NCI-H2227 (cell line): ENCODE measurements around the gene QKI.

Source experiments
- DNase-seq: peaks from one replicate; lab custom pipeline; 2025; ENCODE audit not compliant: unreplicated experiment; lab: John Stamatoyannopoulos, UW

The QKI gene

DNA sequence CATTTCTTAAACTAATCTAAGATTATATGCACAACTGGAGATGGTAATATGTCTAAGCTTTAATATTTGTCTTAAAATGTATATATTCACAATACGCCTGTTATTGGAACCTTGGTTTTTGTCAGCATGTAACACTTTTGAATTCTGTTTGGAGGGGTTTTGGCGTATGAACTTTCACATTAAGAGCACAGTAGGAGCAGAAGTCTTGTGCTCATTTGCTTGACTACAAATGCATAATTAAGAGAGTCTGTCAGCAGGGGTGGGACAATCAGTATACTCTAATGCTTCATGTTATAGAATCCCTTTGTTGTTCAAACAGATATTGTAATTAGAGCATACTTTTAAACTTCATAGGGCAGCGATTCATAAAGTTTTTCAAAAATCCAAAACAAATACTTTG lies 112.8 kb downstream of the QKI start:
- DNase-seq: no peak

DNA sequence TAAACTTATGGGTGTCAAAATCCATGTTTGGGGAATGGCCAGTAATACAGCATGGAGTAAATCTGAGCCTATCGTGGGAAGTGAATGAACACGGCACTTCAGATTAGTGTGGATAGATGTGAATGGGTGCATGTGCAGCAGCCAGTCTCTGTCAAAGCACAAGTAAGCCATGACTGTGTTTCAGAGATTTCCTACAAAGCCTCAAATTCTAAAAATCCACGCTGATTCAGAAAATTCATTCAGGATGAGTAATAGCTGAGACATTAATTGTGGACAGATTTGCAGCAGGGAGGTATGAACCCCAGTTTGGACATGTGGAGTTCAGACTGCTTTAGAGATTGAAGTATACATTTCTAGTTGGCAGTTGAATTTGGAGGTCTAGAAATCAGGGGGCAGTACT lies 115.1 kb downstream of the QKI start:
- DNase-seq: no peak

DNA sequence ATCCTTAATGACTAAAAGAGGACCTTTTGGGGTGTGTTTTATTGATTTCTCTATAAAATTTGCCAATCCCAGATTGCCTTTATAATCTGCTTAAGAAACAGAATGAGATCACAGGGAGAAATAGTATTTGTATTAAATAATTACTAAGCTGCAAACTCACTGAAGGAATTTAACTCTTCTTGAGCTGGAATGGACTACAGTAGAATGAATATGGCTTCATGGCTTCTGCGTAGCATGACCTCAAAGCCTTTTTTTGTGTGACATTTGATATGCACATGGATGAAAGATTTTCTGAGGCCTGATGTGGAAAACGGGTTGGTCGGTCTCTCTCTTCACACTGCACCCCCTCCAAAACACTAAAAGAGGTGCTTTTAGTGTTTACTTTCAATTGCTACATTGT lies 115.9 kb downstream of the QKI start:
- DNase-seq: no peak

DNA sequence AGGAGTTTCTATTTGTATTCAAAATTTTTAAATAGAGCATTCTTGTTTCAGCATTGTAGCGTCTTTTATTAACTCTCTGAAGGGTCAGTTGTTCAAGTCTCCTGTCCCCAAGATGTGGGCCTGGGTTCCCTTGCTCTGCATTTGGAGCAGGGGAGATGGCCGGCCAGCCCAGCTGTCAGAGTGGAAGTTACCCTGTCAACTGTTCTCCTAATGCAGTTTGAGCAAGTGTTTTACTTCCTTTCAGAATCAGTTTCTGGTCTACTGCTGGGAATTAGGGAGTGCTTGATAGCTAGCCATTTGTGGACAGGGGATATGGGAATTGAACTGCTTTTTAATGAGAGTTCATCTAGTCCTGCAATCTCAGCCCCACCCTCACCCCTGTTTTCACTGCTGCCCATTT lies 116.6 kb downstream of the QKI start:
- no peak for DNase-seq

DNA sequence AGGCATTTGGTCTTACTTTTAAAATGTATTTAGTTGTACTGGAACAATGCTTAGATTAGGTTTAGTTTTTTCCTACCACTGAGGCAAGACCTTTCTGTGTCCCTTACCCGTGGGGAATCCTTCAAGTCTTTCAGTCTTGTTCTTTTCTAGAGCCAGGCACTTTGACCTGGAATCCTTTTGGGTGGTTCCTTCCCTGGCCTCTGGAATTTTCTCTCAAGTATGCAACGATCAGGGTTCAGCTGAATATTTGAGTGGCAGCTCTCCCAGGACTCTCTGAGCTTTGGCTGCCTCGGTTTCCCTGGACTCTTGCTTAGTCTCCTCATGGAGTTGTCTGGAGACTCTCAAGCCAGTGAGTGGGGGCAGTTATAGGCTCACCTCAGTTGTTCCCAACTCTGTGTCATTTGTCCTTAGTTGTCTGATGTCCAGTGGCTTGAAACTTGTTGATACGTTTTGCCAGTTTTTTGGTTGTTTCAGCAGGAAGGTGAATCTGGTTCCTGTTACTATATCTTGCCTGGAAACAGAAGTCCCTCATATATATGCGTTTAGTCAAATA lies 118.1 kb downstream of the QKI start:
- no peak for DNase-seq

DNA sequence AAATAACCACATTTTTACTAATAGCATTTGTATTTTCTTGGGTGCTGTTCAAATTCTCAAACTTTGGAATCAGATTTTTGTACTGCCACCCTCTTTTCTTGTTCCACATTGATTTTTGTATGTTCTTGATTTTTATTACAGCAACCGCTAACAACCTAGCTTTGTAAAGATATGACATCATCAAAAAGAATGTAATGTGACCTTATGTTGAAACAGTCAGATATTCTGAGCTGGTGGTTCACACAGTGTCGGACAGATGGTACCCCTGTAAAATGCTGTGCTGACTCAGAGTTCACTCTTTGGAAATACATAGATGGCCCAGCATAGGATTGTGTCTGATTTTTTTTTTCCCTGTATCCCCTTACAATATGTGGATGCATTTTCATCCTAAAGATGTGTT lies 118.9 kb downstream of the QKI start:
- no peak for DNase-seq

DNA sequence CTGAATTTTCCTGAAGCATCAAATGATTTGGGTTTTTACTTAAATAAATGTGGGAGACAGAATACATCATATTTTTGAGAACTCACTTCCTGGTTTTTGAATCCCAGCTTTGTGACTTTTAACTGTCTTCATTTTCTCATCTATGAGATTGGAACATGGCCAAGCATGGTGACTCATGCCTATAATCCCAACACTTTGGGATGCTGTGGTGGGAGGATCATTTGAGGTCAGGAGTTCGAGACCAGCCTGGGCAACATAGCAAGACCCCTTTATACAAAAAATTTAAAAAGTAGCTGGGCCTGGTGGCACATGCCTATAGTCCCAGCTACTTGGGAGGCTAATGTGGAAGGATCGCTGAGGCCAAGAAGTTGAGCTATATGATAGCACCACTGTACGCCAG lies 122.3 kb downstream of the QKI start:
- DNase-seq: no peak

DNA sequence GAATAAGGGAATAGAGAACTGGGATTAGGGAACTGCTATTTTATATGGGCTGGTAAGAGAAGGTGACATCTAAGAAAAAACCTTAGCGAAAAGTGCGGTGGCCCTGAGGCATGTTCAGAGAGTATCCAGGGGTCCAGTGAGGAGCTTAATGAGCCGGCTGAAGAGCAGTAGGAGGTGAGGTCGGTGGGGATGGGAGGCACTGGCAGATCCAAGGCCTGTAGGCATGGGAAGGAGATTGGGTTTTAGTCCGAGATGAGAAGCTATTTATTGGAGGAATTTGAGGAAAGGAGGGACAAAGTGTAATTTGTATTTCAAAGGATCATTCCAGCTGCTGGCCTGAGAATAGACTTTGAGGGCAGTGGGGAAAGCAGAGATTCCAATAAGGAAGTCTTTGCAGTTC lies 123.8 kb downstream of the QKI start:
- DNase-seq: no peak

DNA sequence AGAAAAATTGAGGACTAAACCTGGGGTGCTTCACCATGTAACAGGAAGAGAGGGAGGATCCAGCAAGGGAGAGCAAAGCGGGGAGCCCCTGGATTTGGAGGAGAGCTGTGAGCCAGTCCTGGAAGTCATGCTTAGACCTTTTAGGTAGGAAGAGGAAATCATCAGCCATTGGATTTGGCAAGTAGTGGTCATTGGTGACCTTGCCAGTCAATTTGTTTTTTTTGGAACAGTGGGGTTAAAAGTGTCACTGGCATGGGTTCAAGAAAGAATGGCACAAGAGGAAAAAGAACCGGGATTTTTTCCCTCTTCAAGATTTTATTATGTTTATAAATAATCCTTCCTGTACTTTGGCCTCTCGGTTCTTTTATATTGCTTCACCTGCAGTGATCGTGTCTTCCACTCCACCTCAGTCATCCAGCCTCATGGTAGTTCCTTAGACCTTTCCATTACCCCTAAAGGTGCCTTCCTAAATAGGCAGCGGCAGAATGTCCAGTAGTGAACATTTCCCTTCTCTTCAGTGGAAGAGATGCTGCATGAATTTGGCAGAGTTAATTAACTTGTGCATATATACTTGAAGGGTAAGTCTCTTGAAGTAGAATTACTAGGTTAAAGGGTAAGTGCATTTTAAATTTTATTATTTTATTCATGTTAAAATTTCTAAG lies 124.7 kb downstream of the QKI start:
- no peak for DNase-seq

DNA sequence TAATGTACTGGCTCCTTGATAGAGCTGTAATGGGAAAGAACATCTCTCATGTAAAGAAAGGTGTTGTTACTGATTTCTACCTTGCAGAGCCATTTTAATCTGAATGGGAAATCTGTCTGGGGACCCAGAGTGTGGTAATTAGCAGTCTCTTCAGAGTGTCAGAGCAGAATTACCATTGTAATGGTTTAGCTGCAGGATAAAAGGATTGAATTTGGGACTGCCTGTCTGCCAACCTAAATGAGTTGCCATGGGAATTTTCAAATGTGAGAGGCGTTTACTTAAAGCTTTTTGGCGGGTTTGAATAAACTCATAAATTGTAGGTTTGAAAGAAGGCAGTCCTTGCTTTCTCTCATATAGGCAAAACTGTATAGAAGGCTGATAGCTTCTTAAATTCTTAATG lies 128.8 kb downstream of the QKI start:
- no peak for DNase-seq

DNA sequence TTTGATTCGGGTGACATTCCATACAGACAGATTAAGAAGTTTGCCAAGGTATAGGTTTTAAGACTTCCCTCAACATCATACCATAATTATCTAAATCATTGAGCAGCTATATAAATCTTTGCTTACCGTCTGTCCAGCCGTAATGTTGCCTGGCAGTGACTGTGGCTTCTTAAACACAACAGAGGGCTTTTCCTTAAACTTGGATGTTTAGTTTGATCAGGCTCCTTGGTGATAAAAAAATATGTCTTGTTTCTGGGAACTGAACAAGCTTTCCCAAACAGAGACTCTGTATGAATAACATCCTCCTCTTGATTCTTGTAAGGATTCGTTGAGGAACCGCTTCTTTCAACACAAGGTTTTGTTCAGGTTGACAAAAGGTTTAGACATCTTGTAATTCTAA lies 130.9 kb downstream of the QKI start:
- no peak for DNase-seq

DNA sequence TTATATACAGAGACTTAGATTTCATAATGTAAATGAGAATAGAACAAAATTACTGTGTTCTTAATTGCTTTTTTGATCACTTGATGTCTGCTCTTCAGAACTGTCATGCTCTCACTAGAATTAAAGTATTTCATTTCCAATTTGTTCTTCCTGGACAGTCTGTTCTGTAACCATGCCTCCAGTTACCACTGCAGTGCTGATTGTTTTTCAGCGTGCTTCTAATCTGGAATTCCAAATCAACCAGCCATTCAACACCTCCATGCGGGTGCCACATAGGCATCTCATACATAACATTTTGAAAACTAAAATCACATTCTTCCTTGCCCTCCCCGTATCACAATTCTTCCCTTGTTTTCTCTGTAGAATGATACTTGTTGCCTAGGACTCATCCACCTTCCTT lies 132.8 kb downstream of the QKI start:
- DNase-seq: no peak

DNA sequence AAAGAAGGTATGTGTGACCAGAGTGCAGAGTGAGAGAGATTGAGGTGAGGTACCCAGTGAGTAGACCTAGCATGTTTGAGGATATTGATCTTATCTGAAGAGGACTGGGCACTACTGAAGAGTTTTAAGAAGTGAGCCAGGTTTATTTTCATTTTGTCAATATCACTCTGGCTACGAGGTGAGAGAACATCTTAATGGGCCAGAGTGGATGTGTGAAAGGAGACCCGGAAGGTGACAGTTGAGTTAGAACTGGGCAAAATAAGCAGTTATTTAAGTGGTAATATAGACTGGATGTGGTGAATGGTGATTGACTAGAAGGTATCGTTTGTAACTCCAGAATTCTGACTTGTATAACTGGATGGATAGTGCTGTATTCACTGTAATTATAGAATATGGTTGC lies 134.1 kb downstream of the QKI start:
- no peak for DNase-seq

DNA sequence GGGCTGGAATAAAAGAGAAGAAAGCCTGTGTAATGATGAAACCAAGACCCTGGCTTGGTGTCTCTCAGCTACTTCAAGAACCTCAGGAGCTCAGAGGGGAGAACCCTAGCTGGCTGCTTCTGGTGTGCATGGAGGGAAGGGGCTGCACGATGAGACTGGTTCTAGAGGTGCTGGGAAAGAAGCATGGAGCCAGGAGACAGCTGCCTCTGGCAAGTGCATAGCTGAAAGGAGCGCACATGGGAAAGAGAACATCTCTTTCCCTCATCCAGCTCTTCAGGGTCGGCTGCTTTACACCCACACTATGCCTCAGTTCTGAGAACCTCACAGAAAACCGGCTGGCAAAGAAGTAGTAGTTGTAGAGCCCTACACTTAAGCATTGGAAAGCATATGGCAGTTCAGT lies 139.5 kb downstream of the QKI start:
- DNase-seq: no peak

DNA sequence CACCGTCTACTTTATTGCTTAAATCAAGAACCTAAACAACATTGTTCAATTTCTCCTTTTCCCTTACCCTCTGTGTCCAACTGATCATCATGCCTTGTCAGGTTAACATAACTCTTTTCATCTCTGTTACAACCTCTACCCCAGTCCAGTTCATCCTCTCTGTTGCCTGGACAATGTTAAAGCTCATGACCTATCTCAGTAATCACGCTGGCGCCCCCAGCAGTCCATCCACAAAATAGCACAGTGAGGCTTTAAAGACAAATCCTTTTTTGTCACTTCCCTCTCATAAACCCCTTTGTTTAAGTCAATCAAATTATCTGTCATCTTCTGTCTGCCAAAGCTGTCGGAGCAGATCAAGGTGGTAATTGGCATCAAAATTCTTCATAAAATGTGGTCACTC lies 140.1 kb downstream of the QKI start:
- no peak for DNase-seq

DNA sequence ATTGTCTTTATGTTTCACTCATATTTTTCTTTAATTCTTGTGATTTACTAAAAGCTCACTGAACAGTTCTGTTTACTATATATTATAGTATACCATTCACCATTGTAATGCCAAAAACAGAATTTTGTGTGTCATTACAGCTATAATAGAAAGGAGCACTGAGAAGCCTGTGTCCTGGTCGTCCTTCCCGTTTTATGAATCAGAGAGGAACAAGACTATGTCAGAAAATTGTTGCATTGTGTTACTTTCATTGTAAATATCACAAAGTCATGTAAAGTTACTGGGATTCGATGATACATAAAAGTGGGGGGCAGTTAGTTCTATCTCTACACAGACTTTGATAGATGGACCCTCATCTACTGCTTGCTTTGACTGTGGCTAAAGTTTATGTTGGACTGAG lies 145.1 kb downstream of the QKI start:
- DNase-seq: no peak

DNA sequence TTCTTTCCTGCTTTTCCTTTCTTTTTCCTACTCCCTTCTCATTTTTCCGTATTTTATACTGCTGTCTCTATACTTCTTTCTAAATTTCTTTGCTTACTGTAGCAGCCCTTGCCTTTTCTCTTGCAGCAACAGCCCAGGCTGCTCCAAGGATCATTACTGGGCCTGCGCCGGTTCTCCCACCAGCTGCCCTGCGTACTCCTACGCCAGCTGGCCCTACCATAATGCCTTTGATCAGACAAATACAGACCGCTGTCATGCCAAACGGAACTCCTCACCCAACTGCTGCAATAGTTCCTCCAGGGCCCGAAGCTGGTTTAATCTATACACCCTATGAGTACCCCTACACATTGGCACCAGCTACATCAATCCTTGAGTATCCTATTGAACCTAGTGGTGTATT lies 148.8 kb downstream of the QKI start:
- DNase-seq: no peak

DNA sequence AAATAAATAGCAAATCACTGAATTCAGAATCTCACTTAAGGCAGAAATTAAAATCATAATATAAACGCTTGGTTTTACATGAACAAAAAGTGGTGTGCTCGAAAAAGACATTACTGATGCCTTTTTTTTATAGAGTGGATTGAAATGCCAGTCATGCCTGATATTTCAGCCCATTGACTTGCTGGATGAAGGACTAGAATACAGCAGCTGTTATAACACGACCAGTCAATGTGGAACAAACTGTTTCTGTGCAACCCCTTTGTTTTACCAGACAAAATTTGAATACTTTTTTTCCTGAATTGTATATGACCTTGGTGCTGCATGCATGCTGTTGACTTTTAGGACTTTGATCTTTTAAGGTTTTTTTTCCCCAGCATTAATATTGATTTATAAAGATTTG lies 150.0 kb downstream of the QKI start:
- DNase-seq: no peak

DNA sequence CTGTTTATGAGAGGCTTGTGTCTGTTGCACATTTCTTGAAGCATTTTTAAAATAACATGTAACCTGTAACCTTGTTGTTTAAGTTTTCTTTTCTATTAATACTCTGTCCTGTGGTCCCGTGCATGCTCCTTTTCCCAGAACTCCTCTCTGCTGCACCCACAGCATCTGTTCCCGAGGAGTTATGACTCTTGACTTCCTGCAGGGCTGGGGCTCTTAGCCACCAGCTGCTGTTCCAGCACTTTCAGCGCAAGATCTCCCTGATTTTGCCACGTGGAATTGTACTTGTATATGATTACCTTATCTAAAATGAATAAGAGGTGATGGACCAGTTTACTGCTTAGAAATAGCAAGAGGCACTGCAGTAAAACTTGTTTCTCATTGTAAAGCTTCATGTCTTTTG lies 150.6 kb downstream of the QKI start:
- DNase-seq: no peak

DNA sequence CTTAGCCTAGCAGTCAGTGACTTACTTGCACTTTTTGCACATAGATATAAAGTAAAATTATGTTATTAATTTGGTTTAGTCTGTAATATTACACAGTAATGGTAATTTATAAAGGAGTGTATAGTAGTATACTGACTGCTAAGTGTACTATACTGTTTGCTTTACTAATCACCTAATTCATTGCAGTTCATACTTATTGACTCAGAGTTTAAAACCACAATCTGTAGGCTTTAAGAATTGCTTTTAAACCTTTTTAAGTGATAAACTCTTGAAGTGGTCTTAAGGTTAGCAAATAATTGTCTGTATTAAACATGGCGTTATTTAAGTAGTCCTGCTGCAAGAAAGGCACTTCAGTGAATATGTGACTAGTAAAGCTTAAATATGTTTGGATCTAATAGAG lies 151.5 kb downstream of the QKI start:
- DNase-seq: no peak

DNA sequence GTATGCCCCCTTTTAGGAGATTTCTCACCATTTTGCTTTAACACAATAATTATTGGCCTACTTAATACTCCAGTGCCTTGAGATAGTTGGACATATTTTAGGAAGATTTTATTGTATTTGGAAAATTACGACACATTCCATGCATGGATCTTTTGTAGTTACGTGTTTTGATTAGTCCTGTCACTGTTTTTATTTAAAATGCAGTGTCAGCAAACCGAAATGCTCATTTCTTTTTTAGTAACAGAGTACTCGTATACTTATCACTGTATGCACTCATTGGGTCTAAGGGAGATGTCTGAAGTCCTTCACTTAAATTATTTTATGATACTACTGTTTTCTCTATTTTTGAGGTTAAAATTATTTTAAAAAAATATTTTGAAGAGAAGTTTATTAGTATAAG lies 153.8 kb downstream of the QKI start:
- DNase-seq: no peak

DNA sequence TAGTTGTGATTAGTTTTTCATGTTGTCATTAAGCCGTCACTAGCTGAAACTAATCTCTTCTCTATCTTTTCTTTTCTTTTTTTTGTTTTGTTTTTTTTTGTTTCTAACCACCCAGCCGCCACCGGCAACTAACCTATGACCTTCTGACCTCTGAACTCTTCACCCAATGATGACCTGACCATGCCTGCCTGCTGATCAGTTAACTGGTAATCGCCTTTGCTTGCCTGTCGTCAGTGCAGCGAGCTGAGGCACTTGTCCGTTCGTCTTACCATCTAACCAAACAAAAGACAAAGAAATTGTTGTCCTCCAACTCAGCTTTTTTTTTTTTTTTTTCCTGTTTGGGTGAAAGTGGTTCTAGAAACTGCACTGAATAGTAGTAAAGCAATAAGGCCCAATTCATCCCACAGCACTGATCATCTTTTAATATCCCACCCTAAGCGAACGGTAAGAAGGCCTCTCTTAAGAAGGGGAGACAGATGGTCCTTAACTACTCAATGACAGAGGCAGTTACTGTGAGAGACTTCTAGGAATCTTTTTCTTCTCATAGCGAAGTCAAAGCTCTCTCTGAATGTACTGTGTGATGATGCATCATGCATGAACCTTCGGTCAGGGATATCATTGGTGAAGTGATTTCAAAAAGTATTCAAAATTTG lies 156.2 kb downstream of the QKI start:
- DNase-seq: no peak

DNA sequence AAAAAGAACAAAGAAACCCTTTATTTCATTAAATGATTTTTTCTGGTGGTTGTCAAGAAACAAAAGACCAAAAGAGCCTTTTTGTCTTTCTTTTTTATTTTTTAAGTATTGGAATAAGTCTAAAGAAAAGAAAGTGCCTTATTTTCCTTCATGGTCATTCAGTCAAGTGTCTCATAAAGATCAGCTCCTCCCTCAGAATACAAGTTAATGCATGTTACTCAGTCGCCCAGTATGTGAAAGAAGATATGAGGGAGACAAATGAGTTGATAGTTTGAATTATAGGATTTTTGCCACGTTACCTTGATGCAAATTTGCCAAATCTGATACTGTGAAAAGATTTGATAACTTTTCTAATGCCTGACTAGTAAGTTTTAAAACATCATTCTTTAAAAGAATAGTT lies 157.2 kb downstream of the QKI start:
- DNase-seq: no peak
